ENCODE measurements around the gene ADK. TPM values are rescaled to one million over a fixed set of nuclear protein-coding genes. Genes with fewer than 3 reads are reported as not detected.

The ADK gene
- total and polyA plus RNA-seq, 2 donors (not counting 1 experiment from before 2014, with no cell fraction given): 25.3 to 47.8 TPM

DNA sequence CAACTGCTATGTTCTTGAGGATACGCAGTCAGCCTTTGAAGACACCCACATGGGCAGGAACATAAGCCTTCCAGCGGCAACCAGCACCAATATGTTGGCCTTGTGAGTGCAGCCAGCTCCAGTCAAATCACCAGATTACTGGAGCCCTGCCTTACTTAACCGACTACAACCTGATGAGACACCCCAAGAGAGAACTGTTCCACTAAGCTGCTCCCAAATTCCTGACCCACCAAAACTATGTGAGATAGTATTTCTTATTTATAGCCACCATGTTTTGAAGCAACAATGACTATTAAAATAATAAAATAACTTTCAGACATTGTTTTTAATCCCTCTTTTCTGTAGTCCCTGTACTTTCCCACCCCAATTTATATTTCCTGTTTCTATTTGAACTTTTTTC lies 179.6 kb downstream of the ADK start:
- Histone ChIP-seq H4K20me1 (ENCODE audit: control insufficient read depth, extremely low read depth, insufficient read depth, low read length) (no peaks in the 10 kb centered on the region), H3K27me3 (ENCODE audit: control insufficient read depth, insufficient read depth, low read length) (no peaks in the 10 kb centered on the region), H3K79me2 (ENCODE audit: control insufficient read depth, insufficient read depth, low read length) (no peaks in the 10 kb centered on the region), H3K27ac (ENCODE audit: insufficient read depth, low read length) (no peak overlapping the region), H3K4me1 (ENCODE audit: control insufficient read depth, extremely low read depth, insufficient read depth, low read length) (peaks cover 2% of the 10 kb centered on the region), H3K4me3 (replicated peaks in 1 of 4; ENCODE audit: control extremely low read depth in 1 of 4, insufficient read depth in 1 of 4, low read depth in 3 of 4, low read length in 4 of 4) (no peak overlapping the region), H2AFZ (ENCODE audit: low read length) (no peak overlapping the region), H3K9me3 (ENCODE audit: control insufficient read depth, insufficient read depth, low read depth, low read length) (no peaks in the 10 kb centered on the region), H3K9ac (ENCODE audit: insufficient read depth, low read length) (no peak overlapping the region), H3K4me2 (ENCODE audit: extremely low read depth, insufficient read depth, low read length) (no peak overlapping the region), H3K36me3 (ENCODE audit: control insufficient read depth, insufficient read depth, low read length) (no peaks in the 10 kb centered on the region)
- no peak for DNase-seq (ENCODE audit: low read depth in 2 of 2)
- TF ChIP-seq EZH2 (IDR thresholded peaks at IDR 0.05; ENCODE audit: low read length, missing control alignments): no peak
- TF ChIP-seq, protein P1, sequence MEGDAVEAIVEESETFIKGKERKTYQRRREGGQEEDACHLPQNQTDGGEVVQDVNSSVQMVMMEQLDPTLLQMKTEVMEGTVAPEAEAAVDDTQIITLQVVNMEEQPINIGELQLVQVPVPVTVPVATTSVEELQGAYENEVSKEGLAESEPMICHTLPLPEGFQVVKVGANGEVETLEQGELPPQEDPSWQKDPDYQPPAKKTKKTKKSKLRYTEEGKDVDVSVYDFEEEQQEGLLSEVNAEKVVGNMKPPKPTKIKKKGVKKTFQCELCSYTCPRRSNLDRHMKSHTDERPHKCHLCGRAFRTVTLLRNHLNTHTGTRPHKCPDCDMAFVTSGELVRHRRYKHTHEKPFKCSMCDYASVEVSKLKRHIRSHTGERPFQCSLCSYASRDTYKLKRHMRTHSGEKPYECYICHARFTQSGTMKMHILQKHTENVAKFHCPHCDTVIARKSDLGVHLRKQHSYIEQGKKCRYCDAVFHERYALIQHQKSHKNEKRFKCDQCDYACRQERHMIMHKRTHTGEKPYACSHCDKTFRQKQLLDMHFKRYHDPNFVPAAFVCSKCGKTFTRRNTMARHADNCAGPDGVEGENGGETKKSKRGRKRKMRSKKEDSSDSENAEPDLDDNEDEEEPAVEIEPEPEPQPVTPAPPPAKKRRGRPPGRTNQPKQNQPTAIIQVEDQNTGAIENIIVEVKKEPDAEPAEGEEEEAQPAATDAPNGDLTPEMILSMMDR (conservative IDR thresholded peaks at IDR 0.05 in 1 of 2, IDR thresholded peaks at IDR 0.05 in 1 of 2; ENCODE audit: low read depth in 1 of 2, low read length in 2 of 2): no peak

DNA sequence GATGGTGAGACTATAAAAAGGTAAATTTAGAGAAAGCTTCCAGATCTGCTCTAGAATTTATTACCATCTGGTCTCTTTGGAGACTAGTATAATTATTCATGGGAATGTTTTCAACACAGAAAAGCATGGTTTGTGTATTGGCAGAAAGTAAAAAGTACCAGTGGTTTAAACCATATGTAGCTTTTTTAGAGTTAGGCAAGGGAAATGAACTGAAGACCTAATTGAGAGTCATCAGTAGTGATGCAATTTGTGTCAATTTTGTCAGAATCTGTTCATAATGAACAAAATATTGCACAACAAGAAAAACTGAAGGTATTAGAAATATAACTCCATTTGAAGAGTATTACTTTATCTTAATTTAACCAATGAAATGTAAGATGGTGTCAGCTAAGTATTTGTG lies 181.4 kb downstream of the ADK start:
- no peaks in the 10 kb centered on the region for H4K20me1 ChIP-seq (ENCODE audit: control insufficient read depth, extremely low read depth, insufficient read depth, low read length)
- no peak overlapping the region for H3K4me3 ChIP-seq (replicated peaks in 1 of 4; ENCODE audit: control extremely low read depth in 1 of 4, insufficient read depth in 1 of 4, low read depth in 3 of 4, low read length in 4 of 4)
- H3K9me3 ChIP-seq (ENCODE audit: control insufficient read depth, insufficient read depth, low read depth, low read length): no peaks in the 10 kb centered on the region
- no peak for TF ChIP-seq EZH2 (IDR thresholded peaks at IDR 0.05; ENCODE audit: low read length, missing control alignments)
- TF ChIP-seq, protein P1 (conservative IDR thresholded peaks at IDR 0.05 in 1 of 2, IDR thresholded peaks at IDR 0.05 in 1 of 2; ENCODE audit: low read depth in 1 of 2, low read length in 2 of 2): no peak
- no peak overlapping the region for H3K4me2 ChIP-seq (ENCODE audit: extremely low read depth, insufficient read depth, low read length)
- H3K36me3 ChIP-seq (ENCODE audit: control insufficient read depth, insufficient read depth, low read length): no peaks in the 10 kb centered on the region
- no peak overlapping the region for H3K9ac ChIP-seq (ENCODE audit: insufficient read depth, low read length)
- peaks cover 2% of the 10 kb centered on the region for H3K4me1 ChIP-seq (ENCODE audit: control insufficient read depth, extremely low read depth, insufficient read depth, low read length)
- H3K79me2 ChIP-seq (ENCODE audit: control insufficient read depth, insufficient read depth, low read length): no peaks in the 10 kb centered on the region
- H3K27ac ChIP-seq (ENCODE audit: insufficient read depth, low read length): no peak overlapping the region
- no peaks in the 10 kb centered on the region for H3K27me3 ChIP-seq (ENCODE audit: control insufficient read depth, insufficient read depth, low read length)
- no peak overlapping the region for H2AFZ ChIP-seq (ENCODE audit: low read length)
- peak; percentile 20 to 80 for DNase-seq (ENCODE audit: low read depth in 2 of 2)

DNA sequence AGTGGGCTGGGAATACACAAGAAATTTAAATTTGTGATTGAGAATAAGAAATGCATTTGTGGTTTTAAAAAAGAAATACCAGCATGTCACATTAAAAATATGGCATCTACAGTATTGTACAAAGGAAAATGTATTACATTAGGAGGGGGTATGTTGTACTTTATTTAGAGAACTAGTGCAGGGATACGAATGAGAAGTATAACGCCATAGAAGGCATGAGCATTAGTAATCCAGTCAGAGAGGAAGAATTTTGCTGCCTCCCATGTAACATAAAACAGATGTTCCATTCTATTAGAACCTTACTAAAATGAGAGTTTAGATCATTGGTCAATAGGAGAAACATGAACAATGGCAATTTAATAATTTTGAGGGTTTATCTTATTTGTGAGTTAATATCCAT lies 182.2 kb downstream of the ADK start:
- Histone ChIP-seq H3K4me2 (ENCODE audit: extremely low read depth, insufficient read depth, low read length) (no peak overlapping the region), H3K4me3 (replicated peaks in 1 of 4; ENCODE audit: control extremely low read depth in 1 of 4, insufficient read depth in 1 of 4, low read depth in 3 of 4, low read length in 4 of 4) (no peak overlapping the region)

More for the DNA sequence above, 182.2 kb downstream of the ADK start:
- Histone ChIP-seq H3K9me3 (ENCODE audit: control insufficient read depth, insufficient read depth, low read depth, low read length) (no peaks in the 10 kb centered on the region), H3K27ac (ENCODE audit: insufficient read depth, low read length) (no peak overlapping the region), H4K20me1 (ENCODE audit: control insufficient read depth, extremely low read depth, insufficient read depth, low read length) (no peaks in the 10 kb centered on the region), H3K27me3 (ENCODE audit: control insufficient read depth, insufficient read depth, low read length) (no peaks in the 10 kb centered on the region), H2AFZ (ENCODE audit: low read length) (no peak overlapping the region), H3K79me2 (ENCODE audit: control insufficient read depth, insufficient read depth, low read length) (no peaks in the 10 kb centered on the region), H3K36me3 (ENCODE audit: control insufficient read depth, insufficient read depth, low read length) (no peaks in the 10 kb centered on the region), H3K9ac (ENCODE audit: insufficient read depth, low read length) (no peak overlapping the region), H3K4me1 (ENCODE audit: control insufficient read depth, extremely low read depth, insufficient read depth, low read length) (peaks cover 4% of the 10 kb centered on the region)
- no peak for TF ChIP-seq EZH2 (IDR thresholded peaks at IDR 0.05; ENCODE audit: low read length, missing control alignments)
- TF ChIP-seq, protein P1 (conservative IDR thresholded peaks at IDR 0.05 in 1 of 2, IDR thresholded peaks at IDR 0.05 in 1 of 2; ENCODE audit: low read depth in 1 of 2, low read length in 2 of 2): no peak
- DNase-seq (ENCODE audit: low read depth in 2 of 2): peak; percentile 79 to 84

Measured in fibroblast of lung (primary cell).